HEK293T (cell line): ENCODE results near the gene ITFG1.
"Not testable (repeated sequence)": the region's sequence is repeated elsewhere in the genome, so short reads cannot be mapped to it uniquely, and the experiment has no call there.

ENCODE experiments used
- CTCF ChIA-PET: fragments of 350-600 bp; formaldehyde crosslinking; extraction: SDS; loops from one replicate; lab custom pipeline; 2021; ENCODE audit warnings: antibody characterized with exemption, inconsistent platforms; lab: Yijun Ruan, JAX
- POLR2A ChIA-PET: fragments of 350-600 bp; formaldehyde crosslinking; extraction: SDS; loops from one replicate; lab custom pipeline; 2020; ENCODE audit warnings: antibody characterized with exemption, inconsistent platforms; lab: Yijun Ruan, JAX
- DNase-seq: peaks from one replicate; pipeline ENCODE4 v3.0.0; 2012; ENCODE audit warnings: mixed read lengths; ENCODE audit errors: extremely low spot score
- ARNT ChIP-seq: fragments of 450-650 bp; IDR thresholded peaks from 2 replicates; pipeline ENCODE4 v1.6.1; 2017; ENCODE audit warnings: mild to moderate bottlenecking
- BHLHE40 ChIP-seq: fragments of 450-650 bp; IDR thresholded peaks from 2 replicates; pipeline ENCODE4 v1.6.1; 2016; ENCODE audit warnings: mild to moderate bottlenecking, moderate library complexity, borderline replicate concordance
- CTBP1 ChIP-seq: fragments of 450-650 bp; IDR thresholded peaks from 2 replicates; pipeline ENCODE4 v1.6.1; 2016; ENCODE audit warnings: borderline replicate concordance
- ELF4 ChIP-seq: fragments of 450-650 bp; IDR thresholded peaks from 2 replicates; pipeline ENCODE4 v1.6.1; 2017; ENCODE audit warnings: antibody characterized with exemption
- FOXA1 ChIP-seq: fragments of 450-650 bp; IDR thresholded peaks from 2 replicates; pipeline ENCODE4 v1.6.1; 2016; ENCODE audit warnings: mild to moderate bottlenecking
- FOXK2 ChIP-seq: fragments of 450-650 bp; IDR thresholded peaks from 2 replicates; pipeline ENCODE4 v1.6.1; 2016; ENCODE audit warnings: mild to moderate bottlenecking
- FOXM1 ChIP-seq: fragments of 450-650 bp; IDR thresholded peaks from 2 replicates; pipeline ENCODE4 v1.6.1; 2017; ENCODE audit warnings: mild to moderate bottlenecking, borderline replicate concordance
- HDGF ChIP-seq: fragments of 450-650 bp; IDR thresholded peaks from 2 replicates; pipeline ENCODE4 v1.6.1; 2017; ENCODE audit warnings: antibody characterized with exemption, borderline replicate concordance
- L3MBTL2 ChIP-seq: fragments of 450-650 bp; conservative IDR thresholded peaks from 2 replicates; pipeline ENCODE4 v1.6.1; 2016; ENCODE audit warnings: mild to moderate bottlenecking
- LEF1 ChIP-seq: fragments of 450-650 bp; IDR thresholded peaks from 2 replicates; pipeline ENCODE4 v1.6.1; 2017; ENCODE audit warnings: mild to moderate bottlenecking, borderline replicate concordance
- NFRKB ChIP-seq: fragments of 450-650 bp; IDR thresholded peaks from 2 replicates; pipeline ENCODE4 v1.6.1; 2016; ENCODE audit warnings: mild to moderate bottlenecking, moderate library complexity
- PKNOX1 ChIP-seq: fragments of 450-650 bp; IDR thresholded peaks from 2 replicates; pipeline ENCODE4 v1.6.1; 2016
- SP1 ChIP-seq: fragments of 450-650 bp; IDR thresholded peaks from 2 replicates; pipeline ENCODE4 v1.6.1; 2017
- SUZ12 ChIP-seq: fragments of 450-650 bp; IDR thresholded peaks from 2 replicates; pipeline ENCODE4 v1.6.1; 2016; ENCODE audit warnings: mild to moderate bottlenecking
- TARDBP ChIP-seq: fragments of 450-650 bp; IDR thresholded peaks from 2 replicates; pipeline ENCODE4 v1.6.1; 2016
- ZNF384 ChIP-seq: fragments of 450-650 bp; IDR thresholded peaks from 2 replicates; pipeline ENCODE4 v1.6.1; 2016

Gene ITFG1

GRCh38 chr16:47449788-47450187 is 11.1 kb downstream of the ITFG1 start:
- no peak for DNase-seq
- TF ChIP-seq FOXK2 (no peak), ARNT (no peak), HDGF (no peak), SUZ12 (no peak), FOXM1 (no peak), BHLHE40 (no peak), NFRKB (no peak), FOXA1 (no peak), PKNOX1 (no peak)
- POLR2A ChIA-PET = no interaction called here
- CTCF ChIA-PET = no interaction called here

DNA sequence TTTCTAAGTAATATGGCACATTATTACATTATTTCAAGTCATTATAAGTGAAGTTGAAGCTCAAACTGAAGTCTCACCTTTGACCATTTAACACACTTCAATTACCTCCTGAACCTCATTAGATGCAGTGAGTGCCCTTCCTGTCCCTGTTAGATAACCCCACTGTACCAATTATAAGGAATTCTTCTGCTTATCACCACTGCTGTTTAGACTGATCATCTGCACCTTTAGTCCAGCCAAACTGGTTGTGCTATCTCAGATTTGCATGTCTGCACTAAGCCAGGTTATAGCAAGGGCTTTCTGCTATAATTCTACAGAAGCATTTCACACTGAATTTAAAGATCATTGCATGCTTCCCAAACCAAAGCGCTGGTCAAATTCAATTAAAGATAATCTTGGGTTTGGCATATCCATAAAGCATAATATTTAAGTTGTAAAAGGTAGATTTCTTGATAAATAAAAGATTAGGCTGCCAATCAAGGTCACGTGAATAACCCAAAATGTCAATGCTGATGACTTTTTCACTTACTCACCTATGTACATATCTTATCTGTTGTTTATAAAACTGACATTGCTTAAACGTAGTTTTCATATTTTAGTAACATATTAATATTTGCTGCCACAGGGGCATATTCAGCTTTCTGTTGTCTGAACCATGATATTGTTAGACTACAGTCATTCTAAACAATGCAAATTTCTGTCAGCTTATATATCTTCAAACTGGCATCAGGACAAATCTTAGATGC is 11.9 kb downstream of the ITFG1 start:
- ChIA-PET CTCF (no interaction called here), POLR2A (no interaction called here)
- no peak for DNase-seq
- TF ChIP-seq CTBP1 (no peak), SP1 (no peak), ELF4 (no peak), TARDBP (no peak)

- no peak for DNase-seq
- POLR2A ChIA-PET = no interaction called here
- CTCF ChIA-PET = no interaction called here
- TF ChIP-seq LEF1 (no peak), TARDBP (no peak), ARNT (no peak), NFRKB (no peak), HDGF (no peak), ZNF384 (no peak), ELF4 (no peak), SP1 (no peak), L3MBTL2 (no peak), FOXA1 (no peak), FOXK2 (no peak), PKNOX1 (no peak), SUZ12 (no peak), FOXM1 (no peak), BHLHE40 (no peak), CTBP1 (no peak)
Measured at GRCh38 chr16:47446431-47446830, 14.4 kb downstream of the ITFG1 start.

DNA sequence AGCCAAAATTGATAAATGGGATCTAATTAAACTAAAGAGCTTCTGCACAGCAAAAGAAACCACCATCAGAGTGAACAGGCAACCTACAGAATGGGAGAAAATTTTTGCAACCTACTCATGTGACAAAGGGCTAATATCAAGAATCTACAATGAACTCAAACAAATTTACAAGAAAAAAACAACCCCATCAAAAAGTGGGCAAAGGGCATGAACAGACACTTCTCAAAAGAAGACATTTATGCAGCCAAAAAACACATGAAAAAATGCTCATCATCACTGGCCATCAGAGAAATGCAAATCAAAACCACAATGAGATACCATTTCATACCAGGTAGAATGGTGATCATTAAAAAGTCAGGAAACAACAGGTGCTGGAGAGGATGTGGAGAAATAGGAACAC is 18.0 kb downstream of the ITFG1 start:
- DNase-seq, POLR2A ChIA-PET, CTCF ChIA-PET: not testable (repeated sequence)

GRCh38 chr16:47440066-47440465 is 20.8 kb downstream of the ITFG1 start:
- POLR2A ChIA-PET, CTCF ChIA-PET, DNase-seq: not testable (repeated sequence)

GRCh38 chr16:47434274-47434673 is 26.6 kb downstream of the ITFG1 start:
- DNase-seq, CTCF ChIA-PET, POLR2A ChIA-PET: not testable (repeated sequence)

- ChIA-PET CTCF (no interaction called here), POLR2A (no interaction called here)
- no peak for DNase-seq
- no peak for TF ChIP-seq FOXA1
- TF ChIP-seq SUZ12 = no peak
- no peak for TF ChIP-seq NFRKB
- TF ChIP-seq ZNF384 = no peak
- TF ChIP-seq FOXK2 = no peak
- TF ChIP-seq BHLHE40 = no peak
- TF ChIP-seq L3MBTL2 = no peak
- no peak for TF ChIP-seq ELF4
- no peak for TF ChIP-seq CTBP1
- TF ChIP-seq LEF1 = no peak
- TF ChIP-seq ARNT = no peak
- TF ChIP-seq SP1 = no peak
- TF ChIP-seq TARDBP = no peak
- TF ChIP-seq PKNOX1 = no peak
- no peak for TF ChIP-seq HDGF
- no peak for TF ChIP-seq FOXM1
Measured at GRCh38 chr16:47431960-47432359, 28.9 kb downstream of the ITFG1 start.

GRCh38 chr16:47426806-47427205 is 34.1 kb downstream of the ITFG1 start:
- TF ChIP-seq L3MBTL2 = no peak
- no peak for DNase-seq
- ChIA-PET CTCF (interaction anchor here (0.5 kb wide), 1 partner anchor 633 kb away, joined by 4 read pairs; no protein-coding TSS in a partner anchor), POLR2A (no interaction called here)
